A673 (cell line): ENCODE measurements around the gene STEAP1B.

Source experiments
- EZH2 ChIP-seq: fragments of 200-600 bp; sonication (generic); IDR thresholded peaks from 2 replicates; pipeline ENCODE4 v1.6.1; 2017; ENCODE audit warnings: borderline replicate concordance, low read depth, mild to moderate bottlenecking, mixed read lengths, antibody characterized with exemption, low read length; ENCODE audit not compliant: poor library complexity, severe bottlenecking
- TF ChIP-seq, protein P1 (sequence below): fragments of 300-800, 200-600 bp; sonication (generic); conservative IDR thresholded peaks from 2 replicates; pipeline ENCODE4 v1.5.1; 2017; ENCODE audit warnings: low read depth, mild to moderate bottlenecking, antibody characterized with exemption, low read length, moderate library complexity, mixed read lengths

DNA sequence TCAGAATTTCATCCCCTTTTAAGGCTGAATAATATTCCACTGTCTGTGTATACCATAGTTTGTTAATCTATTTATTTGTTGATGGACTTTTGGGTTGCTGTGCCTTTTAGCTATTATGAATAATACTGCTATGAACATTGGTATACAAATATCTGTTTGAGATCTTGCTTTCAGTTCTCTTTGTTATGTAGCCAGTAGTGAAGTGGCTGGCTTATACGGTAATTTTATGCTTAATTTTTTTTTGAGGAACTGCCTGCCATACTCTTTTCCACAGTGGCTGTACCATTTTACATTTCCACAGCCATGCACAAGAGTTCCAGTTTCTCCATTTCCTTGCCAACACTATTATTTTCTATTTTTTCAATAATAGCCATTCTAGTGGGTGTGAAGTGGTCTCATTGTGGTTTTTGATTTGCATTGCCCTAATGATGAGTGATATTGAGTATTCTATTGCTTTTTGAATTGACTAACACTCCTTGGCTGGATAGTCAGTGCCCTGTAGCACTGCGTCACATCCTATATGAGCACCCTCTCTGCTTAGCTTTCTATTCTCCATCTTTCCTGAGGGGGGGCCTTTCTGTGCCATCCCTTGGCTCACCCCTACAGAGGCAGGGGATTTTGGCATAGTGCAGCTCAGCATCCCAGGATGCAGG, 113.7 kb downstream of the STEAP1B start:
- TF ChIP-seq, protein P1, sequence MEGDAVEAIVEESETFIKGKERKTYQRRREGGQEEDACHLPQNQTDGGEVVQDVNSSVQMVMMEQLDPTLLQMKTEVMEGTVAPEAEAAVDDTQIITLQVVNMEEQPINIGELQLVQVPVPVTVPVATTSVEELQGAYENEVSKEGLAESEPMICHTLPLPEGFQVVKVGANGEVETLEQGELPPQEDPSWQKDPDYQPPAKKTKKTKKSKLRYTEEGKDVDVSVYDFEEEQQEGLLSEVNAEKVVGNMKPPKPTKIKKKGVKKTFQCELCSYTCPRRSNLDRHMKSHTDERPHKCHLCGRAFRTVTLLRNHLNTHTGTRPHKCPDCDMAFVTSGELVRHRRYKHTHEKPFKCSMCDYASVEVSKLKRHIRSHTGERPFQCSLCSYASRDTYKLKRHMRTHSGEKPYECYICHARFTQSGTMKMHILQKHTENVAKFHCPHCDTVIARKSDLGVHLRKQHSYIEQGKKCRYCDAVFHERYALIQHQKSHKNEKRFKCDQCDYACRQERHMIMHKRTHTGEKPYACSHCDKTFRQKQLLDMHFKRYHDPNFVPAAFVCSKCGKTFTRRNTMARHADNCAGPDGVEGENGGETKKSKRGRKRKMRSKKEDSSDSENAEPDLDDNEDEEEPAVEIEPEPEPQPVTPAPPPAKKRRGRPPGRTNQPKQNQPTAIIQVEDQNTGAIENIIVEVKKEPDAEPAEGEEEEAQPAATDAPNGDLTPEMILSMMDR = no peak
- TF ChIP-seq EZH2 = no peak
